H4 (cell line): ENCODE results near the gene ARMC6. TPM values are rescaled to one million over a fixed set of nuclear protein-coding genes. Genes with fewer than 3 reads are reported as not detected.

Experiments
- DNase-seq: peaks from one replicate; pipeline ENCODE4 v3.0.0-alpha.2; 2015; ENCODE audit warnings: low spot score
- total RNA-seq: library from RNA; depleted of rRNA; stranded (reverse); fragments of >200 nt; shearing (Covaris generic); gene quantifications from 2 replicates; pipeline ENCODE4 v1.2.3, GENCODE V29; 2014; rRNA removed

The ARMC6 gene
- total RNA-seq, result 57.7 and 62.0 TPM in 2 replicates

- DNase-seq, result peak; percentile 84
Observed at GRCh38 chr19:19033426-19034203, at the start of gene ARMC6, which contains the start of gene SUGP2. TSS of gene ARMC6 (plus strand) at chr19:19033603. CDS start at chr19:19034210, 607 bp downstream. TSS of gene SUGP2 (minus strand) at chr19:19033517. CDS start at chr19:19031071, 2,446 bp downstream.

- no peak for DNase-seq
Observed at GRCh38 chr19:18984251-18984650, 49.2 kb upstream of the ARMC6 start.

GRCh38 chr19:18985257-18985656, 48.1 kb upstream of the ARMC6 start:
- DNase-seq, result no peak

GRCh38 chr19:18987456-18987855, 45.9 kb upstream of the ARMC6 start:
- no peak for DNase-seq

GRCh38 chr19:18989316-18989715, 44.1 kb upstream of the ARMC6 start:
- no peak for DNase-seq

GRCh38 chr19:18990128-18990708, 43.2 kb upstream of the ARMC6 start:
- no peak for DNase-seq

GRCh38 chr19:18991006-18991405, 42.4 kb upstream of the ARMC6 start:
- DNase-seq, result no peak

GRCh38 chr19:18991468-18991867, 41.9 kb upstream of the ARMC6 start:
- no peak for DNase-seq

- no peak for DNase-seq
Observed at GRCh38 chr19:18992696-18993095, 40.7 kb upstream of the ARMC6 start.

GRCh38 chr19:18993115-18993514, 40.3 kb upstream of the ARMC6 start:
- no peak for DNase-seq

- peak; percentile 74 for DNase-seq
Observed at GRCh38 chr19:18995804-18996241, 37.6 kb upstream of the ARMC6 start.

- DNase-seq, result no peak
Observed at GRCh38 chr19:18996351-18996750, 37.1 kb upstream of the ARMC6 start.

- DNase-seq, result no peak
Observed at GRCh38 chr19:18996796-18997394, 36.5 kb upstream of the ARMC6 start.

GRCh38 chr19:18998276-18998675, 35.1 kb upstream of the ARMC6 start:
- DNase-seq, result no peak

GRCh38 chr19:18999016-18999758, 34.2 kb upstream of the ARMC6 start:
- peak; percentile 38 for DNase-seq

GRCh38 chr19:18999896-19000620, 33.3 kb upstream of the ARMC6 start:
- no peak for DNase-seq

- DNase-seq, result no peak
Observed at GRCh38 chr19:19004144-19004543, 29.3 kb upstream of the ARMC6 start.

- DNase-seq, result no peak
Observed at GRCh38 chr19:19006213-19006612, 27.2 kb upstream of the ARMC6 start.

- DNase-seq, result no peak
Observed at GRCh38 chr19:19009951-19010350, 23.5 kb upstream of the ARMC6 start.

- DNase-seq, result no peak
Observed at GRCh38 chr19:19010551-19010950, 22.9 kb upstream of the ARMC6 start.

- no peak for DNase-seq
Observed at GRCh38 chr19:19021115-19021514, 12.3 kb upstream of the ARMC6 start.
